ENCODE results near the gene GATA6.

The GATA6 gene

DNA sequence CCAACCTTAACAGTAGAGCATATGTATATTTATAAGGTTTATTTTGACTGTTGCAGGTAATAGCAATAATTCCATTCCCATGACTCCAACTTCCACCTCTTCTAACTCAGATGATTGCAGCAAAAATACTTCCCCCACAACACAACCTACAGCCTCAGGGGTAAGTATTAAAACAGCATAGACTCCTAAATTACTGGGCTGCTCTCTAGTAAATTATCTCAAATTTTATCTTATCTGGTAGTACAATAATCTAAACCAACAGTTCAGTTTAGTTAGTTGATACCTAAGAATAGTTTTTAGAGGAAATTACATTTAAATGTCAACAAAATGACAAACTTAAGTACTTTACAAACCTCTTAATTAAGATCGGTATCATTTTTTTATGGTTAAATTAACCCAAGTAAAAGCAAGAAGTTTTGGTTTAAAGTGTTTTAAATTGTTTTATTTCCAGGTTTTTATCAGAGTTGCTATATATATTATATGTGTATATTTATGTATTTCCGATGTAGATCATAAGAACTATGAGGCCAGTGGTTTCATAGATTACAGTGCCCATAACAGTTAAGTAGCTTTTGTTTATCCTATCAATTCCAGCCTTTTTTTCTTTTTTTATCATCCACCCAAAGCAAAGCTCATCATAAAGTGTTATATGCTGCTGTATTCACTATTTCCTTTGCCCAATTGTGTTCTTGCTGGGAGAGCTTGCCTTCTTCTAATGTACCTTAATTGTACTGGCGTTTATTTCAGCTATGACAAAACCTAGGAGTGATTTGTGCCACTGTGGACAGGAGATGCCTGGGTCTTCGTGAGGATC is 13.7 kb downstream of the GATA6 start (continued):
- TF ChIP-seq, protein P1, sequence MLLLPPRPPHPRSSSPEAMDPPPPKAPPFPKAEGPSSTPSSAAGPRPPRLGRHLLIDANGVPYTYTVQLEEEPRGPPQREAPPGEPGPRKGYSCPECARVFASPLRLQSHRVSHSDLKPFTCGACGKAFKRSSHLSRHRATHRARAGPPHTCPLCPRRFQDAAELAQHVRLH (tag by site-specific recombination; IDR thresholded peaks at IDR 0.05): peak; percentile 72
- TF ChIP-seq ZNF610 (tag by site-specific recombination; IDR thresholded peaks at IDR 0.05; ENCODE audit: borderline replicate concordance) (no peak), ZNF302 (tag by site-specific recombination; IDR thresholded peaks at IDR 0.05; ENCODE audit: low read depth) (no peak), ZNF114 (tag by site-specific recombination; IDR thresholded peaks at IDR 0.05) (no peak), ZBTB7A (tag by site-specific recombination; IDR thresholded peaks at IDR 0.05; ENCODE audit: low read depth) (no peak), ZNF184 (tag by site-specific recombination; IDR thresholded peaks at IDR 0.05) (no peak), ZIC2 (tag by site-specific recombination; IDR thresholded peaks at IDR 0.05) (no peak), ZNF174 (tag by site-specific recombination; IDR thresholded peaks at IDR 0.05) (no peak), ZNF37A (tag by site-specific recombination; IDR thresholded peaks at IDR 0.05) (no peak), ZNF239 (tag by site-specific recombination; IDR thresholded peaks at IDR 0.05) (no peak), ZNF701 (tag by site-specific recombination; IDR thresholded peaks at IDR 0.05) (no peak), ZNF785 (tag by site-specific recombination; IDR thresholded peaks at IDR 0.05) (no peak), INSM2 (tag by site-specific recombination; IDR thresholded peaks at IDR 0.05) (0 out of 2 replicates have a peak, but pooled peaks have one; percentile 54), MZF1 (tag by site-specific recombination; IDR thresholded peaks at IDR 0.05; ENCODE audit: borderline replicate concordance) (no peak), ZNF138 (tag by site-specific recombination; IDR thresholded peaks at IDR 0.05; ENCODE audit: borderline replicate concordance) (no peak), GLI4 (tag by site-specific recombination; IDR thresholded peaks at IDR 0.05) (no peak), ZFP37 (tag by site-specific recombination; IDR thresholded peaks at IDR 0.05) (no peak), ZNF416 (tag by site-specific recombination; IDR thresholded peaks at IDR 0.05) (no peak), ZNF629 (tag by site-specific recombination; IDR thresholded peaks at IDR 0.05) (peak; percentile 70), ZNF391 (tag by site-specific recombination; IDR thresholded peaks at IDR 0.05; ENCODE audit: borderline replicate concordance, low read depth) (no peak), ZNF473 (tag by site-specific recombination; IDR thresholded peaks at IDR 0.05) (no peak), GLI2 (tag by site-specific recombination; IDR thresholded peaks at IDR 0.05; ENCODE audit: borderline replicate concordance, low read depth) (peak; percentile 55; the same call in 1 of the 2 replicates), MEIS1 (CRISPR knock-in tag; IDR thresholded peaks at IDR 0.05; ENCODE audit: borderline replicate concordance) (no peak), PRDM10 (tag by site-specific recombination; IDR thresholded peaks at IDR 0.05) (peak; percentile 7; the same call in 1 of the 2 replicates), ZNF146 (tag by site-specific recombination; IDR thresholded peaks at IDR 0.05) (no peak), RBAK (tag by site-specific recombination; IDR thresholded peaks at IDR 0.05) (no peak), ZSCAN16 (tag by site-specific recombination; IDR thresholded peaks at IDR 0.05) (no peak), ZNF530 (tag by site-specific recombination; IDR thresholded peaks at IDR 0.05; ENCODE audit: low read depth) (no peak), FEZF1 (tag by site-specific recombination; IDR thresholded peaks at IDR 0.05) (peak; percentile 94), ZNF16 (tag by site-specific recombination; IDR thresholded peaks at IDR 0.05; ENCODE audit: low read depth) (no peak)
- TF ChIP-seq, protein P2, sequence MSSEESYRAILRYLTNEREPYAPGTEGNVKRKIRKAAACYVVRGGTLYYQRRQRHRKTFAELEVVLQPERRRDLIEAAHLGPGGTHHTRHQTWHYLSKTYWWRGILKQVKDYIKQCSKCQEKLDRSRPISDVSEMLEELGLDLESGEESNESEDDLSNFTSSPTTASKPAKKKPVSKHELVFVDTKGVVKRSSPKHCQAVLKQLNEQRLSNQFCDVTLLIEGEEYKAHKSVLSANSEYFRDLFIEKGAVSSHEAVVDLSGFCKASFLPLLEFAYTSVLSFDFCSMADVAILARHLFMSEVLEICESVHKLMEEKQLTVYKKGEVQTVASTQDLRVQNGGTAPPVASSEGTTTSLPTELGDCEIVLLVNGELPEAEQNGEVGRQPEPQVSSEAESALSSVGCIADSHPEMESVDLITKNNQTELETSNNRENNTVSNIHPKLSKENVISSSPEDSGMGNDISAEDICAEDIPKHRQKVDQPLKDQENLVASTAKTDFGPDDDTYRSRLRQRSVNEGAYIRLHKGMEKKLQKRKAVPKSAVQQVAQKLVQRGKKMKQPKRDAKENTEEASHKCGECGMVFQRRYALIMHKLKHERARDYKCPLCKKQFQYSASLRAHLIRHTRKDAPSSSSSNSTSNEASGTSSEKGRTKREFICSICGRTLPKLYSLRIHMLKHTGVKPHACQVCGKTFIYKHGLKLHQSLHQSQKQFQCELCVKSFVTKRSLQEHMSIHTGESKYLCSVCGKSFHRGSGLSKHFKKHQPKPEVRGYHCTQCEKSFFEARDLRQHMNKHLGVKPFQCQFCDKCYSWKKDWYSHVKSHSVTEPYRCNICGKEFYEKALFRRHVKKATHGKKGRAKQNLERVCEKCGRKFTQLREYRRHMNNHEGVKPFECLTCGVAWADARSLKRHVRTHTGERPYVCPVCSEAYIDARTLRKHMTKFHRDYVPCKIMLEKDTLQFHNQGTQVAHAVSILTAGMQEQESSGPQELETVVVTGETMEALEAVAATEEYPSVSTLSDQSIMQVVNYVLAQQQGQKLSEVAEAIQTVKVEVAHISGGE (tag by site-specific recombination; conservative IDR thresholded peaks at IDR 0.05; ENCODE audit: low read depth): no peak

Measured in HEK293 (cell line).